ENCODE data around the gene ZGPAT. TPM values are rescaled to one million over a fixed set of nuclear protein-coding genes. Genes with fewer than 3 reads are reported as not detected.
"Not testable (repeated sequence)": the region's sequence is repeated elsewhere in the genome, so short reads cannot be mapped to it uniquely, and the experiment has no call there.

The ZGPAT gene
- total RNA-seq, 1 experiment from 2014 or later: 69.3 TPM

DNA sequence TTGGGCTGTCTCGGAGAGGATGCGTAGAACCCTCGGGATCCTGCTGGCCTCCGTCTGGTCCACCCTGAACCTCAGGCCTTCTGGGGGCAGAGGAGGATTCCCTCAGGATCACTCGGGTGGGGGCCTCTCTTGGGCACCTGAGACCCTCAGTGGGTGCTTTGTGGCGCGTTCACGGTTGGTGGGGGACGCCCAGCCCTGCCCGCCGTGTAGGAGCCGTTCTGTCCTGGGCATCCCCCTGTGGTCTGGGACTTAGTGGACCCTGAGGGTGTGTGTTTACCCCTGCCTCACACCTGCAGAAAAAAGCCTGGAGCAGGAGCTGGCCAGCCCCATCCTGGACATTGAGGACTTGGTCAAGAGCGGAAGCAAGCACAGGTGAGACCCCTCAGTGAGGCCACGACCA is 42.1 kb upstream of the ZGPAT start:
- peaks cover 19% of the 10 kb centered on the region for H3K36me3 Mint-ChIP-seq (ENCODE audit: insufficient read depth, unreplicated experiment)
- TF ChIP-seq, protein P1, sequence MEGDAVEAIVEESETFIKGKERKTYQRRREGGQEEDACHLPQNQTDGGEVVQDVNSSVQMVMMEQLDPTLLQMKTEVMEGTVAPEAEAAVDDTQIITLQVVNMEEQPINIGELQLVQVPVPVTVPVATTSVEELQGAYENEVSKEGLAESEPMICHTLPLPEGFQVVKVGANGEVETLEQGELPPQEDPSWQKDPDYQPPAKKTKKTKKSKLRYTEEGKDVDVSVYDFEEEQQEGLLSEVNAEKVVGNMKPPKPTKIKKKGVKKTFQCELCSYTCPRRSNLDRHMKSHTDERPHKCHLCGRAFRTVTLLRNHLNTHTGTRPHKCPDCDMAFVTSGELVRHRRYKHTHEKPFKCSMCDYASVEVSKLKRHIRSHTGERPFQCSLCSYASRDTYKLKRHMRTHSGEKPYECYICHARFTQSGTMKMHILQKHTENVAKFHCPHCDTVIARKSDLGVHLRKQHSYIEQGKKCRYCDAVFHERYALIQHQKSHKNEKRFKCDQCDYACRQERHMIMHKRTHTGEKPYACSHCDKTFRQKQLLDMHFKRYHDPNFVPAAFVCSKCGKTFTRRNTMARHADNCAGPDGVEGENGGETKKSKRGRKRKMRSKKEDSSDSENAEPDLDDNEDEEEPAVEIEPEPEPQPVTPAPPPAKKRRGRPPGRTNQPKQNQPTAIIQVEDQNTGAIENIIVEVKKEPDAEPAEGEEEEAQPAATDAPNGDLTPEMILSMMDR (IDR thresholded peaks at IDR 0.05; ENCODE audit: insufficient read depth in 1 of 2, low read depth in 1 of 2, low read length in 1 of 2, severe bottlenecking in 1 of 2, unreplicated experiment in 1 of 2): no peak
- no peaks in the 10 kb centered on the region for H3K9me3 Mint-ChIP-seq (ENCODE audit: unreplicated experiment)
- ChIA-PET CTCF (interaction anchor here (0.9 kb wide), 1 partner anchor 24 kb away, joined by 4 read pairs; no protein-coding TSS in a partner anchor), POLR2A (interaction anchor here (0.7 kb wide), 1 partner anchor 9 kb away, joined by 4 read pairs; no protein-coding TSS in a partner anchor)
- no peaks in the 10 kb centered on the region for H3K27me3 ChIP-seq (replicated peaks; ENCODE audit: control insufficient read depth, insufficient read depth, low read length)
- no peaks in the 10 kb centered on the region for H3K4me1 ChIP-seq
- H3K4me3 ChIP-seq (ENCODE audit: low read depth, low read length): no peak overlapping the region
- H3K9me3 ChIP-seq: no peaks in the 10 kb centered on the region
- H3K27me3 Mint-ChIP-seq (ENCODE audit: insufficient read depth, unreplicated experiment): no peaks in the 10 kb centered on the region
- BruUV-seq (replicated peaks): no TSS peak
- H3K27ac Mint-ChIP-seq (ENCODE audit: unreplicated experiment): no peak overlapping the region
- H3K4me3 Mint-ChIP-seq (ENCODE audit: unreplicated experiment): no peak overlapping the region
- peaks cover 6% of the 10 kb centered on the region for H3K4me1 Mint-ChIP-seq (ENCODE audit: low read depth, unreplicated experiment)
- DNase-seq: no peak
- H3K36me3 ChIP-seq (ENCODE audit: control insufficient read depth, insufficient read depth, low read length): no peaks in the 10 kb centered on the region; the same call in 1 of the 2 replicates
- intact Hi-C loops (cut with micrococcal nuclease; ENCODE audit: unreplicated experiment): no loop called here

DNA sequence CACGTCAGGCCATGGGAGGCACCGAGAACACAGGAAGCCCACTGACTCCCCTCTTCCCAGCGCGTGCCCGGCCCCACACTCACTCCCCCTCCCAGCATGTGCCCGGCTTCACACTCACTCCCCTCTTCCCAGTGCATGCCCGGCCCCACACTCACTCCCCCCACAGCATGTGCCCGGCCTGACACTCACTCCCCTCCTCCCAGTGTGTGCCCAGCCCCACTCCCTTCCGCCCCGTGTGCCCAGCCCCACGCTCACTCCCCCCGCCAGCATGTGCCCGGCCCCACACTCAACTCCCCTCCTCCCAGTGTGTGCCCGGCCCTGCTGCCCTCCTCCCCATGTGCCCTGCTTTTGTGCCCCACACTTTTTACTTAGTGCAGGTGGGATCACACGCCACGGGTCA is 40.0 kb upstream of the ZGPAT start:
- intact Hi-C loops (cut with micrococcal nuclease; ENCODE audit: unreplicated experiment): no loop called here

DNA sequence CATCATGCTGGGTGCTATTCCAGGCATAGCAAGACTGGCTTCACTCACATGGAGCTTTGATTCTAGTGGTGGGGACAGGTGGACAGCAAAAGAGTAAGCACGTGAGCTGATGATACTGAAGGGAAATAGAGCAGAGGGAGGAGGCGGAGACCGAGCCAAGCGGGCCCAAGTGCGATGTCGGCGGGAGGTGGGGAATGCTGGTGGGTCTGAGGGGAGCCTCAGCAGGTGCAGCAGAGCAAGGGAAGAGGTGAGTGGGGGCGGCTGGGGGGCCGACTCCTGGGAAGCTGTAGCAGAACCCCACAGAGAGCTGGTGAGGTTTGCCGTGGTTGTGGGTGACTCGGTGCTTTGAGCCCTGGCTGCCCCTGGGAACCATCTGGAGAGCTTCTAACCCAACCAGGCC is 39.5 kb upstream of the ZGPAT start:
- Mint-ChIP-seq H3K27ac (ENCODE audit: unreplicated experiment) (no peak overlapping the region), H3K27me3 (ENCODE audit: insufficient read depth, unreplicated experiment) (no peaks in the 10 kb centered on the region), H3K36me3 (ENCODE audit: insufficient read depth, unreplicated experiment) (peaks cover 18% of the 10 kb centered on the region), H3K4me3 (ENCODE audit: unreplicated experiment) (no peak overlapping the region), H3K9me3 (ENCODE audit: unreplicated experiment) (no peaks in the 10 kb centered on the region), H3K4me1 (ENCODE audit: low read depth, unreplicated experiment) (peaks cover 6% of the 10 kb centered on the region)
- no TSS peak for BruUV-seq (replicated peaks)
- no peak overlapping the region for H3K4me3 ChIP-seq (ENCODE audit: low read depth, low read length)
- DNase-seq: no peak
- ChIA-PET CTCF (interaction anchor here (0.5 kb wide), 1 partner anchor 513 kb away, joined by 6 read pairs; no protein-coding TSS in a partner anchor), POLR2A (no interaction called here)
- intact Hi-C loops (cut with micrococcal nuclease; ENCODE audit: unreplicated experiment): no loop called here
- TF ChIP-seq, protein P1 (IDR thresholded peaks at IDR 0.05; ENCODE audit: insufficient read depth in 1 of 2, low read depth in 1 of 2, low read length in 1 of 2, severe bottlenecking in 1 of 2, unreplicated experiment in 1 of 2): no peak
- no peaks in the 10 kb centered on the region for H3K27me3 ChIP-seq (replicated peaks; ENCODE audit: control insufficient read depth, insufficient read depth, low read length)
- H3K9me3 ChIP-seq: no peaks in the 10 kb centered on the region
- H3K4me1 ChIP-seq: no peaks in the 10 kb centered on the region
- H3K36me3 ChIP-seq (ENCODE audit: control insufficient read depth, insufficient read depth, low read length): no peaks in the 10 kb centered on the region

More for the DNA sequence above, 40.0 kb upstream of the ZGPAT start:
- Mint-ChIP-seq H3K27ac (ENCODE audit: unreplicated experiment) (no peak overlapping the region), H3K36me3 (ENCODE audit: insufficient read depth, unreplicated experiment) (peaks cover 18% of the 10 kb centered on the region), H3K27me3 (ENCODE audit: insufficient read depth, unreplicated experiment) (no peaks in the 10 kb centered on the region), H3K4me1 (ENCODE audit: low read depth, unreplicated experiment) (peaks cover 6% of the 10 kb centered on the region), H3K9me3 (ENCODE audit: unreplicated experiment) (no peaks in the 10 kb centered on the region), H3K4me3 (ENCODE audit: unreplicated experiment) (no peak overlapping the region)
- H3K4me1 ChIP-seq: no peaks in the 10 kb centered on the region
- POLR2A ChIA-PET: no interaction called here
- no peak for DNase-seq
- no peaks in the 10 kb centered on the region for H3K9me3 ChIP-seq
- no peaks in the 10 kb centered on the region for H3K36me3 ChIP-seq (ENCODE audit: control insufficient read depth, insufficient read depth, low read length)
- TF ChIP-seq, protein P1 (IDR thresholded peaks at IDR 0.05; ENCODE audit: insufficient read depth in 1 of 2, low read depth in 1 of 2, low read length in 1 of 2, severe bottlenecking in 1 of 2, unreplicated experiment in 1 of 2): no peak
- no TSS peak for BruUV-seq (replicated peaks)
- CTCF ChIA-PET: no interaction called here
- no peak overlapping the region for H3K4me3 ChIP-seq (ENCODE audit: low read depth, low read length)
- no peaks in the 10 kb centered on the region for H3K27me3 ChIP-seq (replicated peaks; ENCODE audit: control insufficient read depth, insufficient read depth, low read length)

DNA sequence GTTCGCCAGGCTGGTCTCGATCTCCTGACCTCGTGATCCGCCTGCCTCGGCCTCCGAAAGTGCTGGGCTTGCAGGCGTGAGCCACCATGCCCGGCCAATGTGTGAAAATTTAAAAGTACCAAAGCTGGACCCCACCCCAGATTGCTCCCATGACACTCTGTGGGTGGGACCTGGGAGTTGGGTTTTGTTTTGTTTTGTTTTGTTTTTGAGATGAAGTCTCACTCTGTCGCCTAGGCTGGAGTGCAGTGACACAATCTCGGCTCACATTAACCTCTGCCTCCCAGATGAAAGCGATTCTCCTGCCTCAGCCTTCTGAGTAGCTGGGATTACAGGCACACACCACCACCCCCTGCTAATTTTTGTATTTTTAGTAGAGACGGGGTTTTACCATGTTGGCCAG is 36.1 kb upstream of the ZGPAT start:
- peaks cover 17% of the 10 kb centered on the region for H3K36me3 Mint-ChIP-seq (ENCODE audit: insufficient read depth, unreplicated experiment)
- DNase-seq; intact Hi-C loops (cut with micrococcal nuclease; ENCODE audit: unreplicated experiment); H3K27me3 Mint-ChIP-seq (ENCODE audit: insufficient read depth, unreplicated experiment); H3K36me3 ChIP-seq (ENCODE audit: control insufficient read depth, insufficient read depth, low read length); H3K4me1 Mint-ChIP-seq (ENCODE audit: low read depth, unreplicated experiment); H3K4me3 Mint-ChIP-seq (ENCODE audit: unreplicated experiment); H3K9me3 Mint-ChIP-seq (ENCODE audit: unreplicated experiment); H3K27me3 ChIP-seq (replicated peaks; ENCODE audit: control insufficient read depth, insufficient read depth, low read length); POLR2A ChIA-PET; BruUV-seq (replicated peaks); H3K4me1 ChIP-seq; H3K9me3 ChIP-seq; H3K27ac Mint-ChIP-seq (ENCODE audit: unreplicated experiment); CTCF ChIA-PET; H3K4me3 ChIP-seq (ENCODE audit: low read depth, low read length): not testable (repeated sequence)

All from Caco-2 (cell line).